GM19397 (cell line): ENCODE measurements around the gene DYNLT1.
"Not testable (repeated sequence)": the region's sequence is repeated elsewhere in the genome, so short reads cannot be mapped to it uniquely, and the experiment has no call there.

Experiments used
- ATAC-seq: cut with Tn5 transposase; IDR thresholded peaks from one replicate; pipeline ENCODE4 v1.9.1; 2021; ENCODE audit warnings: mild to moderate bottlenecking, moderate library complexity; ENCODE audit not compliant: unreplicated experiment

The DYNLT1 gene

GRCh38 chr6:158624684-158625682 is 19.6 kb downstream of the DYNLT1 start:
- no peak for ATAC-seq

DNA sequence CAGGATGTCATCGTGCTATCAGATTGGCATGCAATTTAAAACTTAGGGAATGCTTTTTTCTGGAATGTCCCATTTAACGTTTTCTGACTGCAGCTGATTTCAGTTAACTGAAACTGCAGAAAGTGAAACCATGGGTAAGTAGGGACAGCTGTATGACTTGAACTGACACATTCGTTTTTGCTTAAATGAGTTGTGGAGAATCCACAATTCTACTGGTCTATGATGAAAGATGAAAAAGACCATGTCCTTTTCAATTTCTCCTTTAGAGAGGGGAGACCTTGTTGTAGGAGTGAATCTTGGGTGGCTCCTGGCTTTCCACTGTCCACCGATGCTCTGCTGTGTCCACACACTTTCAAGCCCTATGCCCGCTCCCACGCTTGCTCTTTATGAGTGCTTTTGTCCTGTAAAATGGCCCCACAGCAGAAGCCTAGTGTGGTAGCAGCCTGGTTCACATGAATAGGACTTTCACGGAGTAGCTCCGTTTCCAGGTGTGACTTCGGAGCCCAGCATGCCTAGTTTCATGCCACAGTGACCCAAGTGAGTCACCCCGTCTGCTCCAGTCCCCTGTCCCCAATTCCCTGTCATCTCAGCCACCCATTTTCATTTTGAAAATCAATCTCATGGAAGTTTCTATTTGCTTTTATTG is 21.9 kb downstream of the DYNLT1 start:
- ATAC-seq: no peak

GRCh38 chr6:158621694-158622544 is 22.6 kb downstream of the DYNLT1 start:
- no peak for ATAC-seq

GRCh38 chr6:158620963-158621693 is 23.4 kb downstream of the DYNLT1 start:
- no peak for ATAC-seq

GRCh38 chr6:158619922-158620801 is 24.4 kb downstream of the DYNLT1 start:
- no peak for ATAC-seq

- not testable (repeated sequence) for ATAC-seq
Observed at GRCh38 chr6:158618289-158618688, 26.3 kb downstream of the DYNLT1 start.

DNA sequence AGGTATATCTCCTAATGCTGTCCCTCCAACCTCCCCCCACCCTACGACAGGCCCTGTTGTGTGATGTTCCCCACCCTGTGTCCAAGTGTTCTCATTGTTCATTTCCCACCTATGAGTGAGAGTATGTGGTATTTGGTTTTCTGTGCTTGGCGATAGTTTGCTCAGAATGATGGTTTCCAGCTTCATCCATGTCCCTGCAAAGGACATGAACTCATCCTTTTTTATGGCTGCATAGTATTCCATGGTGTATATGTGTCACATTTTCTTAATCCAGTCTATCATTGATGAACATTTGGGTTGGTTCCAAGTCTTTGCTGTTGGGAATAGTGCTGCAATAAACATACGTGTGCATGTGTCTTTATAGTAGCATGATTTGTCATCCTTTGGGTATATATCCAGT is 29.9 kb downstream of the DYNLT1 start:
- ATAC-seq: not testable (repeated sequence)

DNA sequence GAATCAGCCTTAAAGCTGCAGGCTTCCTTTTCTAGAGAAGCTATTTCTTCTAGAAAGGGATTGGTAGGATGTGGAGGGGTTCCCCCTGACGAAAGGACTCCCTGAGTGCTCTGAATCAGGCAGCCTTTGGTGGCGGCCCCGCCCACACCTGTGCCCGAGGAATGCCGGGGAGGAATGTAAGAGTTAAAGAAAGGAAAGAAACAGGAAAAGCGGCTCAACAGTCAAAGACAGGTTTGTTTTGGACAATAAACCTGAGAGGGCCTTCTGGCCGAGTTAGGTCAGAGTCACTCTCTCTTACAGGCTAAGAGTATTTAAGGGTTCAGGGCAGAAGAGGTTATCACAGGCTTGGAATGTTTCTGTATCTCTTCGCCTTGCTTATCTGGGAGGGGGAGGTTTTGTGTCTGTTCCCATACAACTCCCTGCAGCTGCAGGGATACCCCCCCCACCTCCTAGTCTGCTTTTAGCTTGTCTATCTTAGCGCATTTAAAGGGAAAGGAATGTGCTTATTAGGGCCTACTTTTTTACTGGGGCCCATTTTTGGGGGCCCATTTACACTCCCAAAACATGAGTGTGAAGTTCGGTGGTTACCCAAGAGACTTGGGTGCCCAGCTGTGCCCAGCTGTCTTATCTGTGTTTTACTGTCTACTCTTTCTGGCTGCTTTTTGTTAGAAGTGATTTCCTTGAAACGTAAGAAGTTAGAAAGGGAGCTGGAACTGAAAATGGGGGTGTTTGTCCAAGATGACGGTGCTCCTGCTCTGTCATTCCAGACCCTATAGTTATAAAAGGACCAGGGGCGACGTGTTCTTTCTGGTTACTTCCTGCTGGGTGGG is 32.8 kb downstream of the DYNLT1 start:
- ATAC-seq: no peak

DNA sequence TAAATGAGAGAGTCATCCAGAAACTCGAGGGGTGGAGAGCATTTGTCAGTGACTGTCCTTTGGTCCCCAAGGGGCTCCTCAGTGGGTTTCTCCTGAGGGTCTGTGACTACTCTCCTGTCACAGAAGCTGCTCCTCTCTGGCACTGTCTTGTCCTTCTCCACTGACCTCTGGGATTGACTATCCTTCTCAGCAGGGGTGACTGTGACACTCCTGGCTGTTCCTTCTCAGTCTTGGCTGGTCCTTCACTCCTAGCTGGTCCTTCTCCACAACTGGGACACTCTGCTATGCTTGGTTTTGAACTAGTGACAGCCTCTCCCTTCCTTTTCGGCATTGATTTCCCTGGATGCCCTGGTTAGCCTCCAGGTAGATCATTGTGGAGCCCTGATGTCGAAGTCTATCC is 33.5 kb downstream of the DYNLT1 start:
- ATAC-seq: no peak

- ATAC-seq: no peak
Observed at GRCh38 chr6:158610319-158610968, 34.1 kb downstream of the DYNLT1 start.

- ATAC-seq: no peak
Observed at GRCh38 chr6:158609455-158610155, 34.9 kb downstream of the DYNLT1 start.

DNA sequence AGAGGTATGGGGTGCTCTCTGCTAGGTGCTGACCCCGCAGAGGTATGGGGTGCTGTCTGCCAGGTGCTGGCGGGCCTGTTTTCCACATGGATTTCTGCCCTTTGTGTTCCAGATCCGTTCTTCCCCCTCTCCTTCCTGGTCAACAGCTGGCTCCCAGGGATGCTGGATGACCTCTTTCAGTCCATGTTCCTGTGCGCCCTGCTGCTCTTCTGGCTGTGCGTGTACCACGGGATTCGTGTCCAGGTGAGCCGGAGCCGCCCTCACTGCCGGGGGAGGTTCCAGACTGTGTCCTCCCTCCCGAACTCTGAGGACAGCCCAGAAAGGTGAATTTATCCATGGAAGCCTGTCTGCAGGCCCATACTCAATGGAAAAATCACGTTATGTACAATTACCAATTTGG is 36.3 kb downstream of the DYNLT1 start:
- no peak for ATAC-seq

- ATAC-seq: no peak
Observed at GRCh38 chr6:158607411-158608170, 37.0 kb downstream of the DYNLT1 start.

DNA sequence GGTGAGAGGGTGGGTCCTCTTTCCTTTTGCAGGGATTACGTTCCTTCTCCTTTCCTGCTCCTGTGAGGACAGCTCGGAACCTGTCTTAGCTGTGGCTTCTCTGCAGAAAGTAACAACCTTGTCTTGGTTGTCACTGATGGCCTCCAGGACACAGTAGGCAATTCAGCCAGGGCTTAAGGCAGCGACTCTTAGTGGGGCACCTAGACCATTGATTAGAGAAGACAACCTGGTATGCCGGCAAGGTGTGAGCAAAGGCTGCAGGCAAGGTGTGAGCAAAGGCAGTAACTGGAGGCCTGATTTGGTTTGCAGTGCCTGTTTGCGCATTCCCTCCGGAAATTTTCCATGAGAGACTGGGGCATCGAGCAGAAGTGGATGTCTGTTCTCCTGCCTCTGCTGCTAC is 37.6 kb downstream of the DYNLT1 start:
- ATAC-seq: no peak

DNA sequence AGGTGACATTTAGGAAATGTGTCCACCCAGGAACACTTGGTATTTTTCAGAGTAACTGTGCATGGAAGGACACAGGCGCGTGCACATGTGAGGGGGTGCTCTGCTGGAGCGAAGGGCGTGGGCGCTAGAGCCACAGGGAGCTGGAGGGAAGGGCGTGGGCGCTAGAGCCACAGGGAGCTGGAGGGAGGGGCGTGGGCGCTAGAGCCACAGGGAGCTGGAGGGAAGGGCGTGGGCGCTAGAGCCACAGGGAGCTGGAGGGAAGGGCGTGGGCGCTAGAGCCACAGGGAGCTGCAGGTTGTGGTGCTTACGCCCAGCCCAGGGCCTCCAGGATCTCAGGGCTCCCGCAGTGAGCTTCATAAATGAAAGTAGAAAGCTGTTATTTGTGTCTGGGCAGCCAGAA is 38.5 kb downstream of the DYNLT1 start:
- not testable (repeated sequence) for ATAC-seq

DNA sequence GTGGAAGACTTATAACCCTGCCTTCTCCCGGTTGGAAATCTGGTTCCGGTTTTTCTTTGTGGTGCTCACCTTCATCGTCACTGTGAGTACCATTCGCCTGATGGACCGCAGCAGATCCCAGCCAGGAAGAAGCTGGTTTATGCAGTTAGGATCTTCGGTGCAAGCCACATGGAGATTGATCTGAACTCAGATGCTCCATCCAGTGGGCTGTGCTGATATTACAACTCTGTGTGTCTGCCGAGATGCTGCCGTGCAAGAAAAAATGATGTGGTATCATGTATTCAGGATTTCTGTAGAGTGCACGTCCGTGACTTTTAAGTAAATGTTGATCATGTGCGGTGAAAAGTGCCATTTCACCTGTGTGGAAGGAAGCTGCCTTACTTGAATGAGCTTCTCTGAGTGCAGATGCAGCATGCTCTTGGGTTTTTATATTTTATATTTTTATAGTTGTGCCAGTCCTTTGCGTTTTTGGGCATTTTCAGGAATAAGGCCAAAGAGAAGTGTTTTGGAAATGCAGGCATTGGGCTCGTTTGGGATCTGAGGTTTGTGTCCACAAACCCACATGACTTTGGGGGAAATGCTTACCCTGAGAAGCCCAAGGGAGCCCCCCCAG is 39.2 kb downstream of the DYNLT1 start:
- ATAC-seq: no peak
